ENCODE measurements around the gene BTN1A1. TPM values are rescaled to one million over a fixed set of nuclear protein-coding genes. Genes with fewer than 3 reads are reported as not detected.
"Not testable (repeated sequence)": the region's sequence is repeated elsewhere in the genome, so short reads cannot be mapped to it uniquely, and the experiment has no call there.

Gene BTN1A1
- total RNA-seq, 4 donors from 2014 or later = 0.32 TPM; not detected in 3

DNA sequence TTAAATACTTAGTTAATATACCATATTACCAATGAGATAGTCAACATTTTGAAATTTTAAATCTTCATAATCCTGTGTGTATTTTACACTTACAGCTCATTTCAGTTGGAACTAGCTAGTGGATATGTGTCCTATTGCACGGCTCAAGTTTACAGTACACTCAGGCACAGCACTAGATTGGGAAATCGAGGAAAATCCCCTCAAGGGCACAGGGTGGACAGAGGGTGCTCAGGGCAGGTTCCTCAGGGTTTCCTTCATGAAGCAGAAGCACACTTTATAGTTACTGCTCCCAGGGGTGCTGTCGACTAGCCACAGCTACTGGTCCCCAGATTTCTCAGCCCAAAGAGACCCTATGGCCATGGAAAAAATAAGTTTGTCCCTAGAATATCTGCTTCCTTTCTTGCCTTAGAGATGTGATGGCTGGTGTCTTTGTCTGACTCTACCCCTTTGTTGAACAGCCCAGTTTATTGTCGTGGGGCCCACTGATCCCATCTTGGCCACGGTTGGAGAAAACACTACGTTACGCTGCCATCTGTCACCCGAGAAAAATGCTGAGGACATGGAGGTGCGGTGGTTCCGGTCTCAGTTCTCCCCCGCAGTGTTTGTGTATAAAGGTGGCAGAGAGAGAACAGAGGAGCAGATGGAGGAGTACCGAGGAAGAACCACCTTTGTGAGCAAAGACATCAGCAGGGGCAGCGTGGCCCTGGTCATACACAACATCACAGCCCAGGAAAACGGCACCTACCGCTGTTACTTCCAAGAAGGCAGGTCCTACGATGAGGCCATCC, 40.9 kb upstream of the BTN1A1 start:
- intact Hi-C loops (cut with DNase I; ENCODE audit: low total_unique reads) (no loop called here), in situ Hi-C loops (cut with MboI; ENCODE audit: low pct_ligation_motif_present in 1 of 4, low pct_unique_long_range_greater_than_20kb in 1 of 4, low sequenced_read_pairs in 3 of 4) (loop anchor here in 1 of 4 donors (25.0 kb wide), 1 partner anchor 97 kb away; the partner anchor contains the start of gene BTN3A2)
- 82 to 84% methylated on average over 8 to 16 of the region's 16 CpGs for WGBS, 2 donors (ENCODE audit: low coverage in 1 of 2)
- Histone ChIP-seq H3K4me3 (peak overlapping the region in 2 of 4 donors; percentile 79 to 98), H3K9me3 (no peaks in the 10 kb centered on the region), H3K27ac (peak overlapping the region in 2 of 4 donors; percentile 98), H3K36me3 (peaks cover 0 to 24% (median 12%) of the 10 kb centered on the region in 4 donors), H3K4me1 (peaks cover 28 to 48% (median 34%) of the 10 kb centered on the region in 4 donors), H3K27me3 (no peaks in the 10 kb centered on the region)
- TF ChIP-seq, protein P1, sequence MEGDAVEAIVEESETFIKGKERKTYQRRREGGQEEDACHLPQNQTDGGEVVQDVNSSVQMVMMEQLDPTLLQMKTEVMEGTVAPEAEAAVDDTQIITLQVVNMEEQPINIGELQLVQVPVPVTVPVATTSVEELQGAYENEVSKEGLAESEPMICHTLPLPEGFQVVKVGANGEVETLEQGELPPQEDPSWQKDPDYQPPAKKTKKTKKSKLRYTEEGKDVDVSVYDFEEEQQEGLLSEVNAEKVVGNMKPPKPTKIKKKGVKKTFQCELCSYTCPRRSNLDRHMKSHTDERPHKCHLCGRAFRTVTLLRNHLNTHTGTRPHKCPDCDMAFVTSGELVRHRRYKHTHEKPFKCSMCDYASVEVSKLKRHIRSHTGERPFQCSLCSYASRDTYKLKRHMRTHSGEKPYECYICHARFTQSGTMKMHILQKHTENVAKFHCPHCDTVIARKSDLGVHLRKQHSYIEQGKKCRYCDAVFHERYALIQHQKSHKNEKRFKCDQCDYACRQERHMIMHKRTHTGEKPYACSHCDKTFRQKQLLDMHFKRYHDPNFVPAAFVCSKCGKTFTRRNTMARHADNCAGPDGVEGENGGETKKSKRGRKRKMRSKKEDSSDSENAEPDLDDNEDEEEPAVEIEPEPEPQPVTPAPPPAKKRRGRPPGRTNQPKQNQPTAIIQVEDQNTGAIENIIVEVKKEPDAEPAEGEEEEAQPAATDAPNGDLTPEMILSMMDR (IDR thresholded peaks at IDR 0.05) = no peak
- TF ChIP-seq POLR2A (IDR thresholded peaks at IDR 0.05) (no peak), EP300 (IDR thresholded peaks at IDR 0.05; ENCODE audit: low read depth) (no peak), POLR2AphosphoS5 (IDR thresholded peaks at IDR 0.05) (no peak)
- DNase-seq = no peak

DNA sequence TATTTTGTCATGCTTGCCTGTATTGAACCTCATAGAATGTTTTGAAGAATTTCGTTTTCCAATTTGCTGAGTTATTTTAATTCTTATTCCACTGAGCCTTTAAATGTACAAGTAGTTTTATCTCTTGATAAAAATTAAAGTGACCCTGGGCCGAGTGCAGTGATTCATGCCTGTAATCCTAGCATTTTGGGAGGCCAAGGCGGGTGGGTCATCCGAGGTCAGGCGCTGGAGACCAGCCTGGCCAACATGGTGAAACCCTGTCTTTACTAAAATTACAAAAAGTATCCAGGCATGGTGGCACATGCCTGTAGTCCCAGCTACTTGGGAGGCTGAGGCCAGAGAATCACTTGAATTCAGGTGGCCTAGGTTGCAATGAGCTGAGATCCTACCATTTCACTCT, 38.8 kb upstream of the BTN1A1 start:
- H3K27me3 ChIP-seq; H3K27ac ChIP-seq; DNase-seq; H3K9me3 ChIP-seq; intact Hi-C loops (cut with DNase I; ENCODE audit: low total_unique reads): not testable (repeated sequence)
- WGBS, 2 donors (ENCODE audit: low coverage in 1 of 2) = 75 to 90% methylated on average over 5 of the region's 5 CpGs
- in situ Hi-C loops (cut with MboI; ENCODE audit: low pct_ligation_motif_present in 1 of 4, low pct_unique_long_range_greater_than_20kb in 1 of 4, low sequenced_read_pairs in 3 of 4) = loop anchor here in 1 of 4 donors (25.0 kb wide), 1 partner anchor 99 kb away; the partner anchor contains the start of gene BTN3A2
- H3K4me1 ChIP-seq = peaks cover 28 to 48% (median 34%) of the 10 kb centered on the region in 4 donors
- peak overlapping the region in 1 of 4 donors; percentile 15 for H3K4me3 ChIP-seq
- peaks cover 0 to 45% (median 22%) of the 10 kb centered on the region in 4 donors for H3K36me3 ChIP-seq

DNA sequence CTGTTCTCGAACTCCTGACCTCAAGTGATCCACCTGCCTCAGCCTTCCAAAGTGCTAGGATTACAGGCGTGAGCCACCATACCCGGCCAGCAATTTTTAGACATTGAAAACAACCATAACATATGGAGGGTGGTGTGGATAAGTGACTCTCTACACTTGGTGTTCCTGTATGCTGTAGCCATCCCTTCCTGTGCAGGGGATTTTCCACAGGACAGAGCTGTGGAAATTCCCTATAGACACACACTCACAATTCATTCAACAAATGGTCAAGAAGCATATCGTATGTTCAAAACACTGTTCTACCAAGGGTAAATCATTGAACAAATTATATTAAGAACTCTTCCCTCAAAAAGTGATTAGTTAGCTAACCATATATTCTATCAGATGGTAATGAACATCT, 36.1 kb upstream of the BTN1A1 start:
- intact Hi-C loops (cut with DNase I; ENCODE audit: low total_unique reads) = no loop called here
- no peaks in the 10 kb centered on the region for H3K27me3 ChIP-seq
- 79 to 95% methylated on average over 2 to 4 of the region's 4 CpGs for WGBS, 2 donors (ENCODE audit: low coverage in 1 of 2)
- no peaks in the 10 kb centered on the region for H3K9me3 ChIP-seq
- H3K4me1 ChIP-seq = peaks cover 21 to 36% (median 25%) of the 10 kb centered on the region in 4 donors
- no peak for DNase-seq
- in situ Hi-C loops (cut with MboI; ENCODE audit: low pct_ligation_motif_present in 1 of 4, low pct_unique_long_range_greater_than_20kb in 1 of 4, low sequenced_read_pairs in 3 of 4) = loop anchor here in 1 of 4 donors (25.0 kb wide), 1 partner anchor 102 kb away; the partner anchor contains the start of gene BTN3A2
- no peak for TF ChIP-seq EP300 (IDR thresholded peaks at IDR 0.05; ENCODE audit: low read depth)
- TF ChIP-seq POLR2A (IDR thresholded peaks at IDR 0.05) = no peak
- no peak for TF ChIP-seq POLR2AphosphoS5 (IDR thresholded peaks at IDR 0.05)
- TF ChIP-seq, protein P1 (IDR thresholded peaks at IDR 0.05) = no peak
- H3K36me3 ChIP-seq = peaks cover 0 to 70% (median 34%) of the 10 kb centered on the region in 4 donors
- H3K4me3 ChIP-seq = no peak overlapping the region
- no peak overlapping the region for H3K27ac ChIP-seq

DNA sequence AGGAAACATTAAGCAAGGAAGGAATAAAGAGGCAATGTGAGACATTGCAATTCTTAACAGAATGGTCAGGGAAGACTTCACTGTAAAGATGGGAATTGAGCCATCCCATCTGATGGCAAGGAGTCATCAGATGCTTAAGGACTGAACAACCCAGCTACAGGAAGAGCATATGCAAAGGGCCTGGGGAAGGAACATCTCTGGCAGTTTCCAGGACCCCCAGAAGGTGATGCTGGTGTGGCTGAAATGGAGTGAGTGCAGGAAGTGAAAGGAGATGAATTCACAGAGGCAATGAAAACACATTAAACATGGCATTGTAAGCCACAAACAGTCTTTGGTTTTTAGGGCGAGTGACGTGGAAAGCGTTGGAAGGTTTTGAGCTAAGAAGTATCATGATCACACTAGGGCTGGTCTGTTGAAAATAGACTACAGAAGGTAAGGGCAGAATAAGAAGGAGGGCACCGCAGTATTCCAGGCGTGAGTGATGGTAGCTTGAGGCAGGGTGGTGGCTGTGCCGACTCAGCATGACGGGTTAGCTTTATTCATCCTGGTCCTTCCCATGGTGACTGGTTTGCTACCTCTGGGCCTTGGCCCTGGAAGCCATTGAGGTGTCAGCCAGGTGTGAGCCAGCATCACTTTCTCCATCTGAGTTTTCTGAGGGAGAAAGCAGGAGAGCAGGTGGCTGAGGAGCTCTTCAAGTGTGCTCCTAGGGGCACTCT, 35.5 kb upstream of the BTN1A1 start:
- intact Hi-C loops (cut with DNase I; ENCODE audit: low total_unique reads) (no loop called here), in situ Hi-C loops (cut with MboI; ENCODE audit: low pct_ligation_motif_present in 1 of 4, low pct_unique_long_range_greater_than_20kb in 1 of 4, low sequenced_read_pairs in 3 of 4) (loop anchor here in 1 of 4 donors (25.0 kb wide), 1 partner anchor 102 kb away; the partner anchor contains the start of gene BTN3A2)
- no peak overlapping the region for H3K4me3 ChIP-seq
- TF ChIP-seq EP300 (IDR thresholded peaks at IDR 0.05; ENCODE audit: low read depth) = no peak
- TF ChIP-seq POLR2A (IDR thresholded peaks at IDR 0.05) = no peak
- no peak for TF ChIP-seq POLR2AphosphoS5 (IDR thresholded peaks at IDR 0.05)
- TF ChIP-seq, protein P1 (IDR thresholded peaks at IDR 0.05) = no peak
- H3K9me3 ChIP-seq = no peaks in the 10 kb centered on the region
- peaks cover 0 to 75% (median 34%) of the 10 kb centered on the region in 4 donors for H3K36me3 ChIP-seq
- 94% methylated on average over 4 to 7 of the region's 7 CpGs for WGBS, 2 donors (ENCODE audit: low coverage in 1 of 2)
- H3K27ac ChIP-seq = no peak overlapping the region
- no peaks in the 10 kb centered on the region for H3K27me3 ChIP-seq
- DNase-seq = no peak
- H3K4me1 ChIP-seq = peaks cover 15 to 30% (median 20%) of the 10 kb centered on the region in 4 donors

Measured in transverse colon (tissue), 4 donors.